AG04450 (cell line): ENCODE data around the gene EHD2. TPM values are rescaled to one million over a fixed set of nuclear protein-coding genes. Genes with fewer than 3 reads are reported as not detected.
"Not testable (repeated sequence)": the region's sequence is repeated elsewhere in the genome, so short reads cannot be mapped to it uniquely, and the experiment has no call there.

Experiments used
- CTCF ChIA-PET: fragments of 300-600, 350-600 bp; formaldehyde crosslinking; extraction: SDS; loops from one replicate; lab custom pipeline; 2022; ENCODE audit warnings: antibody characterized with exemption, inconsistent platforms; lab: Charles Lee
- POLR2A ChIA-PET: fragments of 350-600 bp; formaldehyde crosslinking; extraction: SDS; loops from one replicate; lab custom pipeline; 2021; ENCODE audit warnings: antibody characterized with exemption, inconsistent platforms; lab: Yijun Ruan, JAX
- DNase-seq: peaks from one replicate; pipeline ENCODE4 v3.0.0-alpha.2; 2011; ENCODE audit warnings: low read depth, low spot score
- H3K27ac ChIP-seq: one replicate; pipeline ENCODE4 v1.5.1; 2012; ENCODE audit warnings: low read depth, low read length, control low read depth
- H3K27me3 ChIP-seq: one replicate; pipeline ENCODE4 v1.6.0; 2012; ENCODE audit warnings: low read length; ENCODE audit not compliant: control insufficient read depth, insufficient read depth
- H3K4me3 ChIP-seq: 2 replicates; pipeline ENCODE4 v1.5.1; 2011; ENCODE audit warnings: mild to moderate bottlenecking, low read depth, low read length, control low read depth
- H3K9me3 ChIP-seq: 2 replicates; pipeline ENCODE4 v1.5.1; 2012; ENCODE audit warnings: low read length; ENCODE audit not compliant: control insufficient read depth, insufficient read depth
- polyA plus RNA-seq: library from polyadenylated mRNA; depleted of rRNA; stranded (reverse); fragments of >200 nt; gene quantifications from 2 replicates; pipeline ENCODE4 v1.2.3, GENCODE V29; 2011
- TF ChIP-seq, protein P1 (sequence below): IDR thresholded peaks from 2 replicates; pipeline ENCODE4 v1.5.1; 2011; ENCODE audit warnings: low read depth, low read length, control low read depth, inconsistent platforms

EHD2 gene
- polyA plus RNA-seq, 1 experiment = 84.0 TPM

DNA sequence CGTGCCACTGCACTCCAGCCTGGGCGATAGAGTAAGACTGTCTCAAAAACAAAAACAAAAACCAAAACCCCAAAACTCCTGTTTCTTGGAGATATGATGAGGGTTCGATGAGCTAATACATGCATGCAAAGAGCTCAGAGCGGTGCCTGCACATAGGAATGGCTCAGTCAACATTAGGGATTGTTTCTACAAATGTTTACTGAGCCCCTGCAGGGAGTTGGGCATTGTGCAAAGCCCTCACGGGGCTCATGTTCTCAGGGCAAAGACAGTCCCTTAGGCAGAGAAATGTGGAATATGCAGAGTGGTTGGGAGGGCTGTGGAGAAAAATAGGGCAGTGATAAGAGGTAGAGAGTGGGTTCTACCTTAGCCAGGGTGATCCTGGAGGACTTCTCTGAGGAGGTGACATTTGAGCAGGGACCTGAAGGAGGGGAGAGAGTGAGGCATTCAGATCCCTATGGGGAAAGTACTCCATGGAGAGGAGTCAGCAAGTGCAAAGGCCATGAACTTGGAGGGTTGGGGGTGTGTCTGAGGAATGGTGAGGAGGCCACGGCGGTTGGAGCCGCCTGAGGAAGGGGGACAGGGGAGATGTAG is 1.5 kb upstream of the EHD2 start:
- Histone ChIP-seq H3K27me3 (no peaks in the 10 kb centered on the region), H3K4me3 (no peak overlapping the region), H3K9me3 (peaks cover 6% of the 10 kb centered on the region; the same call in 1 of the 2 replicates), H3K27ac (no peak overlapping the region)
- ChIA-PET POLR2A (interaction anchor here (1.2 to 6.1 kb wide), 3 partner anchors 14 to 48 kb away, joined by 3 to 87 read pairs (median 6); partner anchors contain the start of gene NOP53), CTCF (interaction anchor here (0.6 to 12.6 kb wide), 13 partner anchors 12 to 363 kb away, joined by 3 to 212 read pairs (median 7); partner anchors contain the start of genes DHX34 and NOP53)
- no peak for DNase-seq
- TF ChIP-seq, protein P1, sequence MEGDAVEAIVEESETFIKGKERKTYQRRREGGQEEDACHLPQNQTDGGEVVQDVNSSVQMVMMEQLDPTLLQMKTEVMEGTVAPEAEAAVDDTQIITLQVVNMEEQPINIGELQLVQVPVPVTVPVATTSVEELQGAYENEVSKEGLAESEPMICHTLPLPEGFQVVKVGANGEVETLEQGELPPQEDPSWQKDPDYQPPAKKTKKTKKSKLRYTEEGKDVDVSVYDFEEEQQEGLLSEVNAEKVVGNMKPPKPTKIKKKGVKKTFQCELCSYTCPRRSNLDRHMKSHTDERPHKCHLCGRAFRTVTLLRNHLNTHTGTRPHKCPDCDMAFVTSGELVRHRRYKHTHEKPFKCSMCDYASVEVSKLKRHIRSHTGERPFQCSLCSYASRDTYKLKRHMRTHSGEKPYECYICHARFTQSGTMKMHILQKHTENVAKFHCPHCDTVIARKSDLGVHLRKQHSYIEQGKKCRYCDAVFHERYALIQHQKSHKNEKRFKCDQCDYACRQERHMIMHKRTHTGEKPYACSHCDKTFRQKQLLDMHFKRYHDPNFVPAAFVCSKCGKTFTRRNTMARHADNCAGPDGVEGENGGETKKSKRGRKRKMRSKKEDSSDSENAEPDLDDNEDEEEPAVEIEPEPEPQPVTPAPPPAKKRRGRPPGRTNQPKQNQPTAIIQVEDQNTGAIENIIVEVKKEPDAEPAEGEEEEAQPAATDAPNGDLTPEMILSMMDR = no peak

DNA sequence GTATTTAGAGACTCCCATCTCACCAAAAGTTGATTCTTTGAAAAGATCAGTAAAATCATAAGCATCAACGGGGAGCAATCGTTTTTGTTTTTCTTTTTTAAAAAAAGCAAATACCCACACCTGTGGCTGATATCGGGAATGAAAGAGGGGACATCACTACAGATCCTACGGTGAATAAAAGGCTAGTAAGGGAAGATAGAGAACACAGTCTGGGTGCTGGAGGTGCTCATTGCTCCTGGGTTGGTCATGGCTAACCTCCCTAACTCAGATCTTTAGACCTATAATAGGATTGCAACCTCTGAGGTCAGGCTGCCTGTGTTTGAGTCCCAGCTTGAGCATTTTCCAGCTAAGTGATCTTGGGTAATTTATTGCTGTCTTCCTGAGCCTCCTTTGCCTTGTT is 1.1 kb downstream of the EHD2 start:
- H3K9me3 ChIP-seq = peaks cover 6% of the 10 kb centered on the region; the same call in 1 of the 2 replicates
- H3K27ac ChIP-seq = no peak overlapping the region
- ChIA-PET POLR2A (interaction anchor here (0.7 to 6.1 kb wide), 4 partner anchors 12 to 74 kb away, joined by 3 to 87 read pairs (median 6); partner anchors contain the start of gene NOP53), CTCF (interaction anchor here (0.6 to 12.6 kb wide), 6 partner anchors 10 to 1231 kb away, joined by 3 to 212 read pairs (median 4); no protein-coding TSS in a partner anchor)
- peak overlapping the region; percentile 93 for H3K4me3 ChIP-seq
- TF ChIP-seq, protein P1 = no peak
- no peaks in the 10 kb centered on the region for H3K27me3 ChIP-seq
- no peak for DNase-seq

DNA sequence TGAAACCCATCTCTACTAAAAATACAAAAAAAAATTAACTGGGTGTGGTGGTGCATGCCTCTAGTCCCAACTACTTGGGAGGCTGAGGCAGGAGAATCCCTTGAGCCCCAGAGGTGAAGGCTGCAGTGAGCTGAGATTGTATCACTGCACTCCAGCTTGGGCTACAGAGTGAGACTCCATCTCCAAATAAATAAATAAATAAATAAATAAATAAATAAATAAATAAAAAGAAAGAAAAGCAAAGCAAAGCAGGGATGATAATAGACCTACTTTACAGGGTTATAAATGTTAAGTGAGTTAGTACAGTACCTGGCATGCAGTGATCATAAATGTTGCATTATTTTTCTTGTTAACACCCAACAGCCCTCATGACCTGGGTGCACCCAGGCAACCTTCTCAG is 1.6 kb downstream of the EHD2 start:
- not testable (repeated sequence) for H3K27ac ChIP-seq, H3K9me3 ChIP-seq, H3K27me3 ChIP-seq, DNase-seq
- CTCF ChIA-PET = interaction anchor here (0.6 to 2.0 kb wide), 3 partner anchors 15 to 75 kb away, joined by 3 to 5 read pairs (median 3); no protein-coding TSS in a partner anchor
- POLR2A ChIA-PET = interaction anchor here (1.6 to 6.1 kb wide), 2 partner anchors 9 to 30 kb away, joined by 4 to 87 read pairs; partner anchors contain the start of gene NOP53
- H3K4me3 ChIP-seq = peak overlapping the region; percentile 93

DNA sequence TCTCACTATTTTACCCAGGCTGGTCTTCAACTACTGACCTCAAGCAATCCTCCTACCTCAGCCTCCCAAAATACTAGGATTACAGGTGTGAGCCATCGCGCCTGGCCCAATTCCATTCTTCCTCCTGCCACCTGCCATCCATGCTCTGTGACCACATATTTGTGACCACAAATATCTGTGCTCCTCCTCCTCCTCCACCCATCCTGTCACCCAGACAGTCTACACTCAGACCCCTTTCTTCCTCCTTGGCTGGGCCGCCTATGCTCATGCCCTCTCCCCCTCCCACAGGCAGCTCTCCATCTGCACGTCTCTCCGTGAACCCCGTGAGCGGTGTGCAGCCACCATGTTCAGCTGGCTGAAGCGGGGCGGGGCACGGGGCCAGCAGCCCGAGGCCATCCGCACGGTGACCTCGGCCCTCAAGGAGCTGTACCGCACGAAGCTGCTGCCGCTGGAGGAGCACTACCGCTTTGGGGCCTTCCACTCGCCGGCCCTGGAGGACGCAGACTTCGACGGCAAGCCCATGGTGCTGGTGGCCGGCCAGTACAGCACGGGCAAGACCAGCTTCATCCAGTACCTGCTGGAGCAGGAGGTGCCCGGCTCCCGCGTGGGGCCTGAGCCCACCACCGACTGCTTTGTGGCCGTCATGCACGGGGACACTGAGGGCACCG is 3.2 kb downstream of the EHD2 start:
- peaks cover 6% of the 10 kb centered on the region; the same call in 1 of the 2 replicates for H3K9me3 ChIP-seq
- H3K4me3 ChIP-seq = peak overlapping the region; percentile 20; the same call in 1 of the 2 replicates
- no peak for DNase-seq
- TF ChIP-seq, protein P1 = no peak
- CTCF ChIA-PET = interaction anchor here (0.6 to 2.0 kb wide), 4 partner anchors 27 to 368 kb away, joined by 3 to 5 read pairs (median 4); partner anchors contain the start of gene DHX34
- no peaks in the 10 kb centered on the region for H3K27me3 ChIP-seq
- H3K27ac ChIP-seq = no peak overlapping the region
- POLR2A ChIA-PET = interaction anchor here (1.6 to 6.1 kb wide), 2 partner anchors 7 to 29 kb away, joined by 4 to 87 read pairs; partner anchors contain the start of gene NOP53

DNA sequence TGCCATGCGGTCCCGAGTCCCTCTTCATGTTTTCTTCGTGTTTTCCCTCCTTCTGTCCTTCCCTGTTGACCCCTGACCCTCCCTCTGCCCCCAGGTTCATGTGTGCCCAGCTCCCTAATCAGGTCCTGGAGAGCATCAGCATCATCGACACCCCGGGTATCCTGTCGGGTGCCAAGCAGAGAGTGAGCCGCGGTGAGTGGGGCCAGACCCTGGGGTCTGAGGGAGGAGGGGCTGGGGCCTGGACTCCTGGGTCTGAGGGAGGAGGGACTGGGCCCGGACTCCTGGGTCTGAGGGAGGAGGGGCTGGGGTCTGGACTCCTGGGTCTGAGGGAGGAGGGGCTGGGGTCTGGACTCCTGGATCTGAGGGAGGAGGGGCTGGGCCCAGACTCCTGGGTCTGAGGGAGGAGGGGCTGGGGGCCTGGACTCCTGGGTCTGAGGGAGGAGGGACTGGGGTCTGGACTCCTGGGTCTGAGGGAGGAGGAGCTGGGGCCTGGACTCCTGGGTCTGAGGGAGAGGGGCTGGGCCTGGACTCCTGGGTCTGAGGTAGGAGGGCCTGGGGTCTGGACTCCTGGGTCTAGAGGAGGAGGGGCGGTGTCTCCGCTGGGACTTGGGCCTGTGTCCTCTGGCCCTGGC is 5.3 kb downstream of the EHD2 start:
- H3K9me3 ChIP-seq, DNase-seq, H3K27me3 ChIP-seq: not testable (repeated sequence)
- ChIA-PET POLR2A (interaction anchor here (0.6 to 2.2 kb wide), 14 partner anchors 8 to 1339 kb away, joined by 3 to 62 read pairs (median 6); partner anchors contain the start of gene NOP53), CTCF (interaction anchor here (0.6 to 1.2 kb wide), 3 partner anchors 9 to 25 kb away, joined by 4 to 8 read pairs (median 5); no protein-coding TSS in a partner anchor)
- Histone ChIP-seq H3K27ac (peak overlapping the region; percentile 92), H3K4me3 (peak overlapping the region; percentile 38)
